Epithelial cell of esophagus (primary cell): ENCODE results near the gene HYAL4.
"Not testable (repeated sequence)": the region's sequence is repeated elsewhere in the genome, so short reads cannot be mapped to it uniquely, and the experiment has no call there.

Source experiments
- DNase-seq: peaks from one replicate; pipeline ENCODE4 v3.0.0; 2010; ENCODE audit warnings: low read depth
- H3K4me3 ChIP-seq: 2 replicates; pipeline ENCODE4 v1.5.1; 2011; ENCODE audit warnings: mild to moderate bottlenecking, low read length, control low read depth
- TF ChIP-seq, protein P1 (sequence below): IDR thresholded peaks from 2 replicates; pipeline ENCODE4 v1.5.1; 2011; ENCODE audit warnings: low read depth, mild to moderate bottlenecking, low read length, control low read depth, inconsistent platforms; ENCODE audit not compliant: insufficient read depth; ENCODE audit errors: missing control alignments

Gene HYAL4

GRCh38 chr7:123805287-123805686 is 39.7 kb upstream of the HYAL4 start:
- TF ChIP-seq, protein P1, sequence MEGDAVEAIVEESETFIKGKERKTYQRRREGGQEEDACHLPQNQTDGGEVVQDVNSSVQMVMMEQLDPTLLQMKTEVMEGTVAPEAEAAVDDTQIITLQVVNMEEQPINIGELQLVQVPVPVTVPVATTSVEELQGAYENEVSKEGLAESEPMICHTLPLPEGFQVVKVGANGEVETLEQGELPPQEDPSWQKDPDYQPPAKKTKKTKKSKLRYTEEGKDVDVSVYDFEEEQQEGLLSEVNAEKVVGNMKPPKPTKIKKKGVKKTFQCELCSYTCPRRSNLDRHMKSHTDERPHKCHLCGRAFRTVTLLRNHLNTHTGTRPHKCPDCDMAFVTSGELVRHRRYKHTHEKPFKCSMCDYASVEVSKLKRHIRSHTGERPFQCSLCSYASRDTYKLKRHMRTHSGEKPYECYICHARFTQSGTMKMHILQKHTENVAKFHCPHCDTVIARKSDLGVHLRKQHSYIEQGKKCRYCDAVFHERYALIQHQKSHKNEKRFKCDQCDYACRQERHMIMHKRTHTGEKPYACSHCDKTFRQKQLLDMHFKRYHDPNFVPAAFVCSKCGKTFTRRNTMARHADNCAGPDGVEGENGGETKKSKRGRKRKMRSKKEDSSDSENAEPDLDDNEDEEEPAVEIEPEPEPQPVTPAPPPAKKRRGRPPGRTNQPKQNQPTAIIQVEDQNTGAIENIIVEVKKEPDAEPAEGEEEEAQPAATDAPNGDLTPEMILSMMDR, result no peak
- no peak overlapping the region for H3K4me3 ChIP-seq
- DNase-seq, result no peak

DNA sequence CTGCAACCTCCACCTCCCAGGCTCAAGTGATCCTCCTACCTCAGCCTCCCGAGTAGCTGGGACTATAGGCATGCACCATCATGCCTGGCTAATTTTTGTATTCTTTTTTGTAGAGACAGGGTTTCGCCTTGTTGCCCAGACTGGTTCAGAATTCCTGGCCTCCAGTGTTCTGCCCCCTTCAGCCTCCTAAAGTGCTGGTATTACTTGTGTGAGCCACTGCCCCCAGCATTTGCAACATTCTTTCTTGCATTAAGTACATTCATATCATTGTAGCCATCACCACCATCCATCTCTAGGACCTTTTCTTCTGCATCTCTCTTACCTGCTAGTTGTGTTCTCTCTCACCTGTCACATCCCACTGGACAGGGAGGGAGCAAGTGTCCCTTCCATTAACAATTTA is 35.5 kb upstream of the HYAL4 start:
- TF ChIP-seq, protein P1, result no peak
- H3K4me3 ChIP-seq, result no peak overlapping the region
- no peak for DNase-seq

DNA sequence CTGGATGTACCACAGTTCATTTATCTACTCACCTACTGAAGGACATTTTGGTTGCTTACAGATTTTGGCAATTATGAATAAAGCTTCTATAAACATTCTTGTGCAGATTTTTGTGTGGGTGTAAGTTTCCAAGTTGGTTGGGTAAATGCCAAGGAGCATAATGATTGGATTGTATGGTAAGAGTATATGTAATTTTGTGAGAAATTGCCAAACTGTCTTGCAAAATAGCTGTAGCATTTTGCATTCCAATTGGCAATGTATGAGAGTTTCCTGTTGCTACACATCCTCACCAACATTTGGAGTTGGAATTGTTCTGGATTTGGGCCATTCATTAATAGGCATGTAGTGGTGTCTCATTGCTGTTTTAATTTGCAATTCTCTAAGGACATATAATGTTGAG is 33.9 kb upstream of the HYAL4 start:
- TF ChIP-seq, protein P1, result no peak
- no peak overlapping the region for H3K4me3 ChIP-seq
- DNase-seq, result peak; percentile 85

GRCh38 chr7:123816916-123817315 is 28.1 kb upstream of the HYAL4 start:
- TF ChIP-seq, protein P1, result no peak
- no peak for DNase-seq
- H3K4me3 ChIP-seq, result no peak overlapping the region

GRCh38 chr7:123819001-123819400 is 26.0 kb upstream of the HYAL4 start:
- no peak overlapping the region for H3K4me3 ChIP-seq
- DNase-seq, result peak; percentile 70
- TF ChIP-seq, protein P1, result no peak

GRCh38 chr7:123819795-123820194 is 25.2 kb upstream of the HYAL4 start:
- peak; percentile 90 for DNase-seq
- not testable (repeated sequence) for H3K4me3 ChIP-seq

DNA sequence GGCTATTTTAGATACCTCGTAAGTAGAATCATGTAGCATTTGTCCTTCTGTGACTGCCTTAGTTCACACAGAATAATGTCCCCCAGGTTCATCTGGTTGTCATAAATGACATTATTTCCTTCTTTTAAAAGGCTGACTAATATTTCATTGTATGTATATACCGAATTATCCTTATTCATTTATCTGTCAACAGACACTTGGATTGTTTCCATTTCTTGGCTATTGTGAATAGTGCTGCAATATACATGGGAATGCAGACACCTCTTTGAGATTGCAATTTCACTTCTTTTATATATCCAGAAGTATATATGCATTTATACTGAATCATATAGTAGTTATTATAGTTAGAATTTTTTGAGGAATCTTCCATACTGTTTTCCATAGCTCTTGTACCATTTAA is 24.1 kb upstream of the HYAL4 start:
- H3K4me3 ChIP-seq, result no peak overlapping the region
- TF ChIP-seq, protein P1, result no peak
- no peak for DNase-seq

DNA sequence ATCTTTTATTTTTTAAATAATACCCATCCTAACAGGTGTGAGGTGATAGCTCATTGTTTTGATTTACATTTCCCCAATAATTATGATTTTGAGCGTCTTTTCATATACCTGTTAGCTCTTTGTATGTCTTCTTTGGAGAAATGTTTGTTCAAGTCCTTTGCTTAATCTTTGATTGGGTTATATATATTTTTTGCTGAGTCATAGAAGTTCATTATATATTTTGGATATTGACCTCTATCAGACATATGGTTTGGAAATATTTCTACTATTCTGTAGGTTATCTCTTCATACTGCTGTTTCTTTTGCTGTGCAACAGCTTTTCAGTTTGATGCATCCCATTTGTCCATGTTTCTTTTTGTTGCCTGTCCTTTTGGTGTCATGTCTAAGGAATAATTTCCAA is 23.6 kb upstream of the HYAL4 start:
- no peak for DNase-seq
- H3K4me3 ChIP-seq, result no peak overlapping the region
- TF ChIP-seq, protein P1, result no peak
